ENCODE measurements around the gene R3HDM4. TPM values are rescaled to one million over a fixed set of nuclear protein-coding genes. Genes with fewer than 3 reads are reported as not detected.
"Not testable (repeated sequence)": the region's sequence is repeated elsewhere in the genome, so short reads cannot be mapped to it uniquely, and the experiment has no call there.

The R3HDM4 gene
- total RNA-seq, 1 donor from 2014 or later = 53.6 TPM

- not testable (repeated sequence) for DNase-seq (ENCODE audit: low read depth)
Observed at GRCh38 chr19:877992-878660, 34.9 kb downstream of the R3HDM4 start.

- DNase-seq (ENCODE audit: low read depth) = no peak
Observed at GRCh38 chr19:876780-877314, 36.2 kb downstream of the R3HDM4 start.

GRCh38 chr19:876089-876488 is 36.9 kb downstream of the R3HDM4 start:
- DNase-seq (ENCODE audit: low read depth) = peak; percentile 62

GRCh38 chr19:875265-875879 is 37.6 kb downstream of the R3HDM4 start:
- peak; percentile 40 for DNase-seq (ENCODE audit: low read depth)

- no peak for DNase-seq (ENCODE audit: low read depth)
Observed at GRCh38 chr19:873561-874041, 39.4 kb downstream of the R3HDM4 start.

- DNase-seq (ENCODE audit: low read depth) = no peak
Observed at GRCh38 chr19:873084-873483, 39.9 kb downstream of the R3HDM4 start.

GRCh38 chr19:872266-872951 is 40.6 kb downstream of the R3HDM4 start:
- no peak for DNase-seq (ENCODE audit: low read depth)

- DNase-seq (ENCODE audit: low read depth) = peak; percentile 46
Observed at GRCh38 chr19:871446-872265, 41.4 kb downstream of the R3HDM4 start.

- DNase-seq (ENCODE audit: low read depth) = peak; percentile 70
Observed at GRCh38 chr19:870963-871401, 42.0 kb downstream of the R3HDM4 start.

- no peak for DNase-seq (ENCODE audit: low read depth)
Observed at GRCh38 chr19:870314-870713, 42.7 kb downstream of the R3HDM4 start.

GRCh38 chr19:869245-870177 is 43.5 kb downstream of the R3HDM4 start:
- DNase-seq (ENCODE audit: low read depth) = peak; percentile 82

- DNase-seq (ENCODE audit: low read depth) = no peak
Observed at GRCh38 chr19:868458-869244, 44.4 kb downstream of the R3HDM4 start.

GRCh38 chr19:867855-868457 is 45.1 kb downstream of the R3HDM4 start:
- no peak for DNase-seq (ENCODE audit: low read depth)

GRCh38 chr19:867301-867793 is 45.7 kb downstream of the R3HDM4 start:
- no peak for DNase-seq (ENCODE audit: low read depth)

GRCh38 chr19:866769-867300 is 46.2 kb downstream of the R3HDM4 start:
- no peak for DNase-seq (ENCODE audit: low read depth)

GRCh38 chr19:863315-863620 is 49.8 kb downstream of the R3HDM4 start:
- no peak for DNase-seq (ENCODE audit: low read depth)

- peak; percentile 26 for DNase-seq (ENCODE audit: low read depth)
Observed at GRCh38 chr19:862581-863314, 50.3 kb downstream of the R3HDM4 start.
